ENCODE data around the gene TMEM117. TPM values are rescaled to one million over a fixed set of nuclear protein-coding genes. Genes with fewer than 3 reads are reported as not detected.

TMEM117 gene
- total RNA-seq, 1 experiment from 2014 or later = 5.9 TPM

- no TSS peak for BruUV-seq (replicated peaks)
- DNase-seq (ENCODE audit: low spot score) = no peak
- H3K4me3 ChIP-seq (ENCODE audit: low read depth, low read length, poor library complexity, severe bottlenecking) = no peak overlapping the region
- no peaks in the 10 kb centered on the region for H3K9me3 ChIP-seq (ENCODE audit: low read depth, low read length, poor library complexity, severe bottlenecking)
- POLR2A ChIA-PET (ENCODE audit: low non-redundant PET) = no interaction called here
- H3K4me1 ChIP-seq (ENCODE audit: insufficient read depth, low read length, poor library complexity, severe bottlenecking) = no peaks in the 10 kb centered on the region
- H3K36me3 ChIP-seq (ENCODE audit: insufficient read depth, low read length, poor library complexity, severe bottlenecking) = no peaks in the 10 kb centered on the region
- H3K27ac ChIP-seq (ENCODE audit: low read depth, low read length, poor library complexity, severe bottlenecking) = no peak overlapping the region
- TF ChIP-seq CTCF (conservative IDR thresholded peaks at IDR 0.05; ENCODE audit: low read depth, low read length) (no peak), EZH2 (IDR thresholded peaks at IDR 0.05; ENCODE audit: borderline replicate concordance, low read depth, low read length, poor library complexity, severe bottlenecking) (no peak)
- CTCF ChIA-PET = no interaction called here
- intact Hi-C loops (cut with micrococcal nuclease; ENCODE audit: unreplicated experiment) = no loop called here
- no peaks in the 10 kb centered on the region for H3K27me3 ChIP-seq (replicated peaks; ENCODE audit: insufficient read depth, low read depth, low read length, poor library complexity)
Observed at GRCh38 chr12:43914391-43914790, 78.5 kb downstream of the TMEM117 start.

- POLR2A ChIA-PET (ENCODE audit: low non-redundant PET) = no interaction called here
Observed at GRCh38 chr12:43914923-43915468, 79.1 kb downstream of the TMEM117 start.

GRCh38 chr12:43917896-43918295 is 82.0 kb downstream of the TMEM117 start:
- TF ChIP-seq EZH2 (IDR thresholded peaks at IDR 0.05; ENCODE audit: borderline replicate concordance, low read depth, low read length, poor library complexity, severe bottlenecking) (no peak), CTCF (conservative IDR thresholded peaks at IDR 0.05; ENCODE audit: low read depth, low read length) (no peak)
- ChIA-PET POLR2A (ENCODE audit: low non-redundant PET) (no interaction called here), CTCF (no interaction called here)
- H3K36me3 ChIP-seq (ENCODE audit: insufficient read depth, low read length, poor library complexity, severe bottlenecking) = no peaks in the 10 kb centered on the region
- no peaks in the 10 kb centered on the region for H3K4me1 ChIP-seq (ENCODE audit: insufficient read depth, low read length, poor library complexity, severe bottlenecking)
- H3K4me3 ChIP-seq (ENCODE audit: low read depth, low read length, poor library complexity, severe bottlenecking) = no peak overlapping the region
- no peaks in the 10 kb centered on the region for H3K9me3 ChIP-seq (ENCODE audit: low read depth, low read length, poor library complexity, severe bottlenecking)
- BruUV-seq (replicated peaks) = no TSS peak
- no peaks in the 10 kb centered on the region for H3K27me3 ChIP-seq (replicated peaks; ENCODE audit: insufficient read depth, low read depth, low read length, poor library complexity)
- H3K27ac ChIP-seq (ENCODE audit: low read depth, low read length, poor library complexity, severe bottlenecking) = no peak overlapping the region
- intact Hi-C loops (cut with micrococcal nuclease; ENCODE audit: unreplicated experiment) = no loop called here
- DNase-seq (ENCODE audit: low spot score) = no peak

More at GRCh38 chr12:43914923-43915468, 79.1 kb downstream of the TMEM117 start:
- DNase-seq (ENCODE audit: low spot score) = peak; percentile 32
- intact Hi-C loops (cut with micrococcal nuclease; ENCODE audit: unreplicated experiment) = no loop called here
- BruUV-seq (replicated peaks) = no TSS peak
- CTCF ChIA-PET = no interaction called here
- Histone ChIP-seq H3K36me3 (ENCODE audit: insufficient read depth, low read length, poor library complexity, severe bottlenecking) (no peaks in the 10 kb centered on the region), H3K27me3 (replicated peaks; ENCODE audit: insufficient read depth, low read depth, low read length, poor library complexity) (no peaks in the 10 kb centered on the region), H3K4me1 (ENCODE audit: insufficient read depth, low read length, poor library complexity, severe bottlenecking) (no peaks in the 10 kb centered on the region), H3K27ac (ENCODE audit: low read depth, low read length, poor library complexity, severe bottlenecking) (no peak overlapping the region), H3K9me3 (ENCODE audit: low read depth, low read length, poor library complexity, severe bottlenecking) (no peaks in the 10 kb centered on the region), H3K4me3 (ENCODE audit: low read depth, low read length, poor library complexity, severe bottlenecking) (no peak overlapping the region)
- TF ChIP-seq CTCF (conservative IDR thresholded peaks at IDR 0.05; ENCODE audit: low read depth, low read length) (peak; percentile 65), EZH2 (IDR thresholded peaks at IDR 0.05; ENCODE audit: borderline replicate concordance, low read depth, low read length, poor library complexity, severe bottlenecking) (no peak)

All from A673 (cell line).